MG63 (cell line): ENCODE results near the gene GPR55. TPM values are rescaled to one million over a fixed set of nuclear protein-coding genes. Genes with fewer than 3 reads are reported as not detected.

Experiments used
- DNase-seq: peaks from one replicate; pipeline ENCODE4 v3.0.0-alpha.2; 2020
- H3K27me3 ChIP-seq: fragments of 250-450 bp; sonication (Bioruptor Pico); 2 replicates; pipeline ENCODE4 v1.5.1; 2020; ENCODE audit warnings: mild to moderate bottlenecking, moderate library complexity
- H3K36me3 ChIP-seq: fragments of 250-450 bp; sonication (Bioruptor Pico); 2 replicates; pipeline ENCODE4 v1.5.1; 2020; ENCODE audit warnings: mild to moderate bottlenecking, moderate library complexity
- H3K4me3 ChIP-seq: fragments of 250-450 bp; sonication (Bioruptor Pico); 2 replicates; pipeline ENCODE4 v1.5.1; 2020; ENCODE audit warnings: mild to moderate bottlenecking, moderate library complexity
- H3K9me3 ChIP-seq: fragments of 250-450 bp; sonication (Bioruptor Pico); 2 replicates; pipeline ENCODE4 v1.5.1; 2020; ENCODE audit warnings: mild to moderate bottlenecking, moderate library complexity
- total RNA-seq: library from RNA; depleted of rRNA; stranded (reverse); fragments of >200 nt; shearing (Covaris generic); gene quantifications from 2 replicates; pipeline ENCODE4 v1.2.3, GENCODE V29; 2014; ENCODE audit warnings: low replicate concordance

GPR55 gene
- total RNA-seq, 1 experiment from 2014 or later, result not detected

DNA sequence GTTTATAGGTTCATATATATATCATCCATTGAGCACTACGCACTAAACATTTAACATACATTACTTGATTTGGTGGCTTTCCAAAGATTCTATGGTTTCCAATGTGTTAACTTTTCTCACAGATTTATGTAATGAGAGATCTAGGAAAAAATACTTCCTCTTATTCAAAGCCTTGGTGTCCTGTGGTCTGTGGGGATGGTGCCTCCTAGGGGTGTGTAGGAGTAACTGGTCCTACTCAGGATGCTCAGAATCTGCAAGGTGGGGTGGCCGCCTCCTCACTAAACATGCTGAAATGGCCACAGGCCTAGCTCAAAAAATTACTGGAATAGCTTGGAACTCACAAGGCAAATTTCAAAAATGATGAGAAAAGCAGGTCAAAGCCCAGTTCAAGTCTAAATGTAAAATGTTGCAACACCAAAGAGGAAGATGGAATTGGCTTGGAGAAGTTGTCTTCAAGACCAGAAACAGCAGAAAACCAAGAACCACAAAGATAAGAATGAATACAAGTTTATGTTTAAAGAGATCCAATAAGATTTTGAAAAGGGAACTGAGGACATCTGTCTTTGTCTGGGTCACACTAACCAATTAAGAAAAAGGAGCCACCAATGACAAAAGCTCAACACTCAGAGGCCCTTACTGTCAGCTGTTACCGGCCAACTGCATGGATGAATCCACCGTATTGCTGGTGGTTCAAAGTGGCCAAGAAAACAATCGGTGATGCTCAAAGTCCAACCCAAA lies 11.5 kb downstream of the GPR55 start:
- Histone ChIP-seq H3K9me3 (no peaks in the 10 kb centered on the region), H3K4me3 (no peak overlapping the region), H3K36me3 (no peaks in the 10 kb centered on the region), H3K27me3 (peaks cover 7% of the 10 kb centered on the region)
- no peak for DNase-seq

DNA sequence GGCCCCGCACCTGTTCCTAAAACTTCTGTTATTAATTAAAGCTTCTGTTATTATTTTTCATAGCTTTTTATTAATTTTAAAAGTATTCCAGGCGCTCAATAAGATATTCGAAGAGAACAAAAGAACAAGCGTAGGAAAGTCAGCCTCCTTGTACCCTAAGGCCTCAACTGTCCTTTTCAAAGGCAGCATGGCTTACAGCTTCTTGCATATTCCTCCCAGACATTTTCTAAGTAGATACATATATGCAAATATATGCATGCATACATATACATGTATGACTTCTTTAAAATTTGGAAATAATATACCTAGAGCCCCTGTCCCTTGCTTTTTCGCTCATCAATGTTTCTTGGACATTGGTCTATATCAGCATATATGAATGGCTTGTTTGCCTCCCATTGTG lies 12.3 kb downstream of the GPR55 start:
- DNase-seq, result no peak
- H3K4me3 ChIP-seq, result no peak overlapping the region
- no peaks in the 10 kb centered on the region for H3K9me3 ChIP-seq
- H3K27me3 ChIP-seq, result no peaks in the 10 kb centered on the region
- no peaks in the 10 kb centered on the region for H3K36me3 ChIP-seq

DNA sequence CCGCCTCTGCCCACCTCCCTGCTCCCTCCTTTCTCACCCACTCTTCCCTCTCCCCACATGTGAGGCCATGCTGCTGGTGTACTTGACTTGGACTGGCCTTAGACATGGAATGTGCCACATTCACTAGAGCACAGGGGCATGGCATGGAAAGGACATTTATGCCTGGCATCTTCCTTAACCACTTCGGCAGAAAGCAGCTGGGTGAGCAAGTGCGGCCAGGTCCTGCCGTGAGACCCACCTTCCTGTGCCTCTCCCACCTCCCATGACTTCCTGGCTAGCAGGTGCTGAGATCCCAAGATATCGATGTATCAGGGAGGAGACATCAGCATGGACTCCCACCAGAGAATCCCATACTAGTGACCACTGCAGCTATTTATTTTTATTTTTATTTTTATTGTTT lies 13.0 kb downstream of the GPR55 start:
- DNase-seq, result no peak
- H3K4me3 ChIP-seq, result no peak overlapping the region

DNA sequence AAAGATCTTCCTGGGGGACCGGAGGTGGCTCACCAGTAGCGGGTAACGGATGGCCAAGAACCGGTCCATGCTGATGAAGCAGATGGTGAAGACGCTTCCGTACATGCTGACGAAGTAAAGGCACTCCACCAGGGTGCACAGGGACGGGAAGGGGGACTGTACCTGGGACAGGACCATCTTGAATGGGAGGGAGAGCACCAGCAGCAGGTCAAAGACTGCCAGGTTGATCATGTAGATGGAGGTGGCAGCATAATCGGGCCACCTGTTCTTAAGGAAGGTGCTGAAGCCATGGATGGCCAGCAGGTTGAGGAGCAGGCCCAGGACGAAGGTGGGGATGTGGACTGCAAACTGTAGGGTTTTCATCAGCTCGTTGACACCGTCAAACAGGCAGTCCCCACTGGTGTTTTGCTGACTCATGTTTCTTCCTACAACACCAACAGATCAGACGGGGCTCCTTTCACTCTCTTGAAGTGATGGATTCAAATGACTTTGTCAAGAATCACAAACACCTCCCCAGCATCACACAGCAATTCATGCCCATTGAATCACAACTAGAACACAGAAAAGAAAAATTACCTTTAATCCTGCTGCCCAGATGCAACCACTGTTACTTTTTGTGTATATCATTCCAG lies 14.4 kb downstream of the GPR55 start:
- Histone ChIP-seq H3K36me3 (no peaks in the 10 kb centered on the region), H3K4me3 (no peak overlapping the region), H3K27me3 (no peaks in the 10 kb centered on the region), H3K9me3 (no peaks in the 10 kb centered on the region)
- no peak for DNase-seq

More for the DNA sequence above, 13.0 kb downstream of the GPR55 start:
- Histone ChIP-seq H3K9me3 (no peaks in the 10 kb centered on the region), H3K36me3 (no peaks in the 10 kb centered on the region), H3K27me3 (no peaks in the 10 kb centered on the region)

DNA sequence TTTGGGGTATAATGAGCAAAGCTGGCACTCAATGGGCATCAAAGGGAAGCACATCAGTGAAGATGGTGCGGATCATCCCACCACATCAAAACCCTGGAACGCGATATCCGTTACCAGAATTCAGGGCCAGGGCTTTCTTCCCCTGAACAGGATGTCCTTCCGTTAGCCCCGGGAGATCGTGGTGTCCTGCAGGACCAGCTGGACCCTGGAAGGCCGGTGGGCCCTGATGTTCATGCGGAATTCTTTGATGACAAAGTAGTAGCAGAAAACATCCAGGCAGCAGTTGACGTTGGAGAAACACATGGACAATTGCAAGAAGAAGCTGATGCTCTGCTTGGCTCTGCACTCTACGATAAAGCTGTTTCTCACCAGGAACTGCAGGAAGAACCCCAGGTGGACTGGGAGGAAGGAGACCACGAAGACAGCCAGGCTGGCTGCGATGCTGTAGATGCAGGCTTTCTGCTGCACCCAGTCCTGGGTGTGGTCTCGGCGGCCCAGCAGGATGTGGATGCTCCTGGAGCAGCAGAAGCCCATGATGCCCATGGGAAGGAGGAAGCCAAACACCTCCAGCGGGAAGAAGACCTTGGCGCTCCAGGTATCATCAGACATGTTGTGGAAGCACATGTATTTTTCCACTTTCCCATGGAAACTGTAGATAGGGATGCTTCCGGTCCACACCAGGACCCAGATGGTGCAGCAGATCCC lies 15.0 kb downstream of the GPR55 start:
- Histone ChIP-seq H3K36me3 (no peaks in the 10 kb centered on the region), H3K27me3 (no peaks in the 10 kb centered on the region), H3K9me3 (no peaks in the 10 kb centered on the region), H3K4me3 (no peak overlapping the region)
- DNase-seq, result no peak

DNA sequence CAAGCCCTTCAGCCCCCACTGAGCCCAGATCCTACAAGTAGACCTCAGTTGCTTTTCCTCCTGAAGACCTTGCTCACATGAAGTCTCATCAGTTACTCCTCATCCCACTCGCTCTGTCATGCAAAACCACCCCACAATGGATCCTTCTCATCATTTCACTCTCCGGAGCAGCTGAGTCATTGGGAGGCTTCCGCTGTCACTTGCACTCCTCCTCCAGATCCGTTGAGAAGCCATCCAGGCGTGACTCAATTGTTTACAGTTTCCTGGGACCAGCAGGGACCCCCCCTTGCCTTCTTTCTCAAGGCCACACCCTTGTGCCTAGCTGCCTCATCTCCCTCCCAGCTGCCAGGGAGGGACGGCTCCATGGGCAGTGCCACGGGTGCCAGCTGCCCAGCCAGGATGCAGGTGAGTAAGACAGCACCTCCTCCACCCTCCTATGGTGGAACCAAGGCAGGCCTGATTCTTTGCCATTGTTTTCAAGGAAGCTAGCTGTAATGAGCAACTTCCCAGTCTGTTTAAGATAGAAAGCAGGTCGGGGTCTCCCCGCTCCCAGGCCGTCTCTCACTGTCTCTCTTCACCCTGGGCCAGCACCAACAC lies 16.3 kb downstream of the GPR55 start:
- no peaks in the 10 kb centered on the region for H3K27me3 ChIP-seq
- H3K36me3 ChIP-seq, result no peaks in the 10 kb centered on the region
- no peak overlapping the region for H3K4me3 ChIP-seq
- peak; percentile 86 for DNase-seq
- no peaks in the 10 kb centered on the region for H3K9me3 ChIP-seq

DNA sequence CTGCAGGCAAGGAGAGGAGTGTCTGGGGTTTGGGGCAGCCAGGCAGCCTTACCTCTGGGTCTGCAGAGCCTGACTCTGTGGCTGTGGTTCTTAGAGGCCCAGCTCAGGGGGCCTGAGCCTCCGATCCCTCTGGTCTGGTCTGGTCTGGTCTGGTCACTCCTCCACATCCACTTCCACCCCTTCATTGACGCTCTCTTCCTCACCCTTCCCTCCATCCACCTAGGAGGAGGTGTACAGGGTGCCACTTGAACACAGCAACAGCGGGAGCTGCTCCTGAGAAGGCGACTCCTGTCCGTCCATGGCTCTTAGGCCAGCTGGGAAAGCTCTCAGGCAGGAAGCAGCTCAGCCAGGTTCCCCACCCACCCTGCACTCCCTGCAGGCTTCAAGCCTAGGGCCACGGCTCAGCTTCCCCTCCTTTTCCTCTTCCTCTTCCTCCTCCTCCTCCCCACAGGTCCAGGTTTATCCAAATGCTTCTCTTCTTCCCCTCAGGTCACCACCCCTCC lies 16.9 kb downstream of the GPR55 start:
- no peak for DNase-seq
- Histone ChIP-seq H3K27me3 (no peaks in the 10 kb centered on the region), H3K4me3 (no peak overlapping the region), H3K9me3 (no peaks in the 10 kb centered on the region), H3K36me3 (no peaks in the 10 kb centered on the region)

DNA sequence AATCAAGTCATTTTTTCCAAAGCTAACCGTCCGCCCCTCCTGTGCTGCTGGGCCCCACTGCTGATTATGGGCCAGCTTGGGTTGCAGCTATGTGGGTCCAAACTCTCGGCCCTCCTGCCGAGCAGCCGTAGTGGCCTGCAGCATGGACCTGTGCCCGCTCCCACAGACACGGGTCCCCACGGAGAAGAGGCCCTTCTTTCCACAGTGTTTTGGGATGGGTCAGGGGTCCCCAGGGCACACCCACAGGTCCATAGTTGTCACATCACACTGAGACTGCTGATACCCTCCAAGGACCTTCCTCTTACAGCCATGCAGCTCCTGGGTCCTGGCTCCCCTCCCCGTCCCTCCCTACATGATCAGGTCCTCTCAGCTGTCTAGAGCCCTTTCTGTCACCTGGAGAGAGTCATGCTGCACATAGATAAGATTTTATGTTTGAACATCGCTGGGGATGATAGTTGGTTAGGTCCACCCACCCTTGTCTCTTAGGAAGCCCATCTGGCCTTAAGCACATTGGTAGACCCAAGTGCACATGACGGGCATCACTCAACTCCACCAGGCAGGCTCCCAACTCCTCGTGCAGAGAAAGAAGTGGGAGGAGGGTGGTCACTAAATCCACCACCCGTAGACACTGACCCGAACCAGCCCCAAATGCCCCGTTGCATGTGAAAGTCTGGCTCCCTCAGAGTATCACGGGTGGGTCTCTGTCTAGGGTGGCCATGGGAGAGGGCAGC lies 17.5 kb downstream of the GPR55 start:
- Histone ChIP-seq H3K9me3 (no peaks in the 10 kb centered on the region), H3K36me3 (no peaks in the 10 kb centered on the region), H3K4me3 (no peak overlapping the region), H3K27me3 (no peaks in the 10 kb centered on the region)
- DNase-seq, result no peak

DNA sequence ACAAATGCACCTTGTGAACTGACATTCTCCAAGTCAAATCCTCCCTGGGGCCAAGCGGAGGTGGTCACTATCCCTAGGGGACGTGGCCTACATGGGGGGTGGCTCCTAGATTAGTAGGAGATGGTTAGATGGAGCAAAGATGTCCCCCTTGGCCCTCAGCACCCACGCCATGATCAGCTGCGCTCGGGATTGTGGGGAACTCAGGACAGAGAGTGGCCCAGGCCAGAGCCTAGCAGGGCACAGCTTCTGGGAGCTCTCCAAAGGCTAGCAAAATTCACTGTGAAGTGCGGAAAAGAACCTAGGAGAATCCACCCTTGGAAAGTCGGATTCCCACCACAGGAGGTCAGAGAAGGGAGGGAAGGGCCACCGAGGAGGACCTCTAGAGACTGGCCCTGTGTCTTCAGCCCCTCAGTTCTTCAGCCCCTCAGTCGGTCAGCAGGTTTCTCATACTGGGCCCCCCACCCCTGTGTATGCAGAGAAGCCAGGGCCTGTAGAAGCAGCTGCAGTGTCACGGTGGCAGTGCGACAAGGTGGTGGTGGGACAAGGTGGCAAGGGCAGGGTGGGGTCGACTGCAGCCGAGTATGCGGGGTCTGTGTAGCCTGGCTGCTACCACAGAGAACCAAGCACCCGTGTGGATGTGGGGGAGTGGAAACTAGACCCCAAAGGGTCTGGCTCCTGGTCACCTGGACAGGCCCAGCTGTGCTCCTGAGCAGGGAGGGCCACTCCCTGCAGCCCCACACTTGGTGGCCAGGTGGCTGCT lies 18.4 kb downstream of the GPR55 start:
- no peaks in the 10 kb centered on the region for H3K9me3 ChIP-seq
- H3K27me3 ChIP-seq, result 0 out of 2 replicates have a peak, but pooled peaks cover 1% of the 10 kb centered on the region
- H3K36me3 ChIP-seq, result no peaks in the 10 kb centered on the region
- H3K4me3 ChIP-seq, result no peak overlapping the region
- no peak for DNase-seq

DNA sequence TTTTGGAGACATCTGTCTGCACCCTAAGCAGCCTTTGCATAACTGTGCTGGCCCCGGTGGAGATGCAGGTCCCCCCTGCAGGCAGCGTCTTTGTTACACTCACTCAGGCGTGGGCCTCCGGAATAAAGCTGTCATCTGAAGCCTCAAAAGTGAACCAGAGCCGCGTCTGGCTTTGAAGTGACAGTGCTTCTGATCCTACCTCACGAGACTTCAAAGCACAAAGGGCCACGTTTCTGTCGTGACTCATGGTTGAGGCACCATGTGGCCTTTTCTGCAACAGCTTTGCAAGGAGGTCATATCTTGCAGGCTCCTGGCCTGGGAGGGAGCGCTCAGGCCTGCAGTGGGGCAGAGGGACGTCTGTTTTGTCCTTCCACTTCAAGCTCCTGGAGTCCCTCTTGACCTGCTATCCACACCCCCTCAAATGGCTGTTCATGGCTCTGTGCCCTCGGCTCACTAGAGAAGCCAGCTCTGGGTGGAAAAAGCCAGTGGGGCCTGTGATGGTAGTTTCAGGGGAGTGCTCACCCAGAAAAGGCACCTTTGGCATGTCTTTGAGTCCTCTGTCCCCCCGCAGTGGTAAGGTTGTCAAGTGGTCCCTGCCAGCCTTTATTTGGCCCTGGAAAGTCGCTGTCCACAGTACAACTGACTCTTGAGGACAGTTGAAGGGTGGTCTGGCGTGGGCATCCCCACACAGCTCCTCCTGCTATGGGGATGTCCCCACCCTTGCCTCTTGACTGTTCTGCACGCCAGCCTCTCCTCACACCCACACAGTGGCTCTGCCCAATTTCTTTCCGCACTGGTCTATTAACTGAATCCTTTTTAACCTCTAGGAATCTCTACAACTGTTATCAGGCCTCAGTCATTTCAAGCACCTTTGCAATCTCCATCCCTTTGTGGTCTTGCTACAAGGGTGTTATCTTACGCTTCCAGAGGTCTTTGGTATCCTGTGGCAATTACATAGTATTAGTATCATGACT lies 19.3 kb downstream of the GPR55 start:
- no peak for DNase-seq
- Histone ChIP-seq H3K4me3 (no peak overlapping the region), H3K27me3 (0 out of 2 replicates have a peak, but pooled peaks cover 6% of the 10 kb centered on the region), H3K9me3 (no peaks in the 10 kb centered on the region), H3K36me3 (no peaks in the 10 kb centered on the region)

DNA sequence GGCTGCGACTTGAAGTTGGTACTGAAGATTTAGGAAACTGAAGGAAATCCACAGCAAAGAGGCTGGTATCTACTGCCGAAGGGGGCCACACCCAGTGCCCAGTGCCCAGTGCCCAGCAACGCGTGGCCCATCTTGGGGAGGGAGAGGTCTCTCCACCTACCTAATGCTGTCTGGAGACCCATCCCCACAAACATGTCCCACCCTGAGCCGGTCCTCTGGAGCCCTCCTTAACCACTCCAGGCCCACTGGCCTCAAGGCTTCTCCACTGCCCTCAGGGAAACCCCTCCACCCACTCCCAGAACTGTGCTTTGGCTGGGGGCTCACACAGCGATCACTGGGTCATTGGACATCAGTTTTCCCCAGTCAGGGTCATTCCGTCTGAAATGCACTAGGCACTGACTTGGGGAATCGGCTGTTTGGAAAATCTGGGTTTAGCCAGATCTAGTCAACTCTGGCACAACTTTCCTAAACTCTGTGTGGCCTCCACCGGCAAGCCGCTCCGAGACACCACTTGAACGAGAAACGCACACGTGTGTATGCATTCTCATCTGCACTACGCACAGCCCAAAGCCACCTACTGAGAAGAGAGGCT lies 20.1 kb downstream of the GPR55 start:
- no peaks in the 10 kb centered on the region for H3K36me3 ChIP-seq
- H3K4me3 ChIP-seq, result no peak overlapping the region
- 0 out of 2 replicates have a peak, but pooled peaks cover 6% of the 10 kb centered on the region for H3K27me3 ChIP-seq
- no peaks in the 10 kb centered on the region for H3K9me3 ChIP-seq
- no peak for DNase-seq

DNA sequence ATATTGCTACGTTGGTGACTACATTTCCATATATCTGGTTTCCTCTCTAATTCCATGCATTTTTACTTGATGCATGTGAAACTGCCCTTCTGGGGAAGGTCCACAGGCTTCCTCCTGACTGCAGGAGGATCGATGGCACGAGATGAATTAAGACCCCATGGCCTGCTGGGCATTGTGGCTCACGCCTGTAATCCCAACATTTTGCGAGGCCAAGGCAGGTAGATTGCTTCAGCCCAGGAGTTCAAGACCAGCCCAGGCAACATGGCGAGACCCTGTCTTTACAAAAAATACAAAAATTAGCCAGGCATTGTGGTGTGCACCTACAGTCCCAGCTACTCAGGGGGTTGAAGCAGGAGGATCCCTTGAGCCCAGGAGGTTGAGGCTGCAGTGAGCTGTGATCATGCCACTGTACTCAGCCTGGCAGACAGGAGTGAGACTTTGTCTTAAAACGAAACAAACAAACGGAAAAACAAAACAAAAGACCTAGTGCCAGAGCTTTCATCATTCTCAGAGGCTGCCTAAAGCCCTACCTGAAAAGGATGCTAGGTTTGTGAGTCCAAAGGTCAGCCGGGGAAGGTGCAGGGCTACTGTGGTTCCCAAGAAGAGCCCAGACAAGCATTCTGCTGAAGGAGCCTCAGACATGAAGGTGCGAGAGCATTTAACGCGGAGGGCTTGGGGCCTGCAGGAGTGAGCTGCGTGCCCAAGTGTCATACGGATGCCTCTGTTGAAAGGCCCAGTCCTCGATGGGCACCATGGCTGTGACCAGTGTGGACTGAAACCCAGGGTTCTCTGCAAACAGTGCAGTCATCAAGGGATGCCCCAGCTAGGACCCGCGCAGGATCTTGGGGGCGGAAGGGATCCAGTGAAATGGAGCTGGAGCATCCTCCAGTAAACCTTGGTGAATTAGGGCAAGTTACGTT lies 21.6 kb downstream of the GPR55 start:
- H3K36me3 ChIP-seq, result no peaks in the 10 kb centered on the region
- H3K4me3 ChIP-seq, result no peak overlapping the region
- H3K27me3 ChIP-seq, result peaks cover 6% of the 10 kb centered on the region; the same call in 1 of the 2 replicates
- DNase-seq, result no peak
- no peaks in the 10 kb centered on the region for H3K9me3 ChIP-seq

DNA sequence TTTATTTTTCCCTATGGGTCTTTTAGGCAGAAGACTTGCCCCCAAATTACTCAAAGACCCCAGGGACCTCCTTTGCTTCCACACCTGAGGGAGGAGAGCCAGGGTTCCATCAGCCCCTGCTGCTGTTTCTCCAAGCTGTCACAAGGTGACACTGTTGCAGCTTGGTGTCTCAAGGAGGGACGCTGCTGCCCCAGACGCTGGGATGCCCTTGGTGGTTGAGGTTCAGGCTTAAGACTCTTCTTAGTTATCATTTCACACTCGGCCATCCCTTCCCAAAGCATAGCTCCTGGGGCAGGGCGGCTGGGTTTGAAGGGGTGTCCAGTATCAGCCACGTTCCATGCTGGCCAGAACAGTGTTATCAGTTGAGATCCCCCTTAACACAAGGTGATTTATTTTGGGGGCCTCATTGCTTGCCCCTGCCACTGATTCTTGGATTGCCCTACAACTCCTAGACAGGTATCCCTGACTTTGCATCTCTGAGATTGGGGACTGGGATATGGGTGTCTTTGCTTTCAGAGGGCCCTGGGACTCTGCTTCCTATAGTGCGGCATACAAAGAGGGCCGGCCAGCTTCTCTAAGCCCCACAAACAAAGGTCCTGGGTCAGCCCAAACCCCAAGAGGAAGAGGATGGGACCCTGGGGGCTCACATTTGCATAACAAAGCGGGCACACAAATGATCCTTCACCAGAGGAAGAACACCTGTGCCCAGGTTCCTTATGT lies 22.7 kb downstream of the GPR55 start:
- H3K4me3 ChIP-seq, result no peak overlapping the region
- peak; percentile 46 for DNase-seq
- H3K9me3 ChIP-seq, result no peaks in the 10 kb centered on the region
- H3K36me3 ChIP-seq, result no peaks in the 10 kb centered on the region
- H3K27me3 ChIP-seq, result peaks cover 6% of the 10 kb centered on the region; the same call in 1 of the 2 replicates
